ENCODE data around the gene DIP2C. TPM values are rescaled to one million over a fixed set of nuclear protein-coding genes. Genes with fewer than 3 reads are reported as not detected.

Gene DIP2C
- total RNA-seq, 2 donors from 2014 or later, result 13.0 to 13.7 TPM

DNA sequence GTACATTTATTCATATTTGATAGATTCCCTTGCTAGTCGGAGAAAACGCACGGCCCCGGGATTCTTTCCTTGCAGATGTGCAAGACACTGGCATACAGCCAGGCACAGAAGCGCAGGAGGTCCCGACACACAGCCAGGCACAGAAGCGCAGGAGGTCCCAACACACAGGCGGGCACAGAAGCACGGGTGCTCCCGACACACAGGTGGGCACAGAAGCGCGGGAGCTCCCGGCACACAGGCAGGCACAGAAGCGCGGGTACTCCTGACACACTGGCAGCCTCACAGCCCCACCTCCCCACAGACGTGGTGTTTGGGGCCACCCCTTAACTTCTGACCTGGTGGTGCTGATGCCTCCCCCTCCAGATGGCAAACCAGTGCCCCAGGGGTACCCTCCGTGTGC lies 316.9 kb downstream of the DIP2C start:
- DNase-seq, result no peak
- Mint-ChIP-seq H3K9me3 (peaks cover 4% of the 10 kb centered on the region), H3K36me3 (ENCODE audit: low read depth) (peaks cover 29% of the 10 kb centered on the region), H3K27ac (no peak overlapping the region), H3K27me3 (ENCODE audit: insufficient read depth) (no peaks in the 10 kb centered on the region), H3K4me1 (peaks cover 4% of the 10 kb centered on the region), H3K4me3 (no peak overlapping the region)
- no peaks in the 10 kb centered on the region for H3K27me3 ChIP-seq (ENCODE audit: control insufficient read depth, insufficient read depth, low read length, poor library complexity, severe bottlenecking)
- TF ChIP-seq, protein P1, sequence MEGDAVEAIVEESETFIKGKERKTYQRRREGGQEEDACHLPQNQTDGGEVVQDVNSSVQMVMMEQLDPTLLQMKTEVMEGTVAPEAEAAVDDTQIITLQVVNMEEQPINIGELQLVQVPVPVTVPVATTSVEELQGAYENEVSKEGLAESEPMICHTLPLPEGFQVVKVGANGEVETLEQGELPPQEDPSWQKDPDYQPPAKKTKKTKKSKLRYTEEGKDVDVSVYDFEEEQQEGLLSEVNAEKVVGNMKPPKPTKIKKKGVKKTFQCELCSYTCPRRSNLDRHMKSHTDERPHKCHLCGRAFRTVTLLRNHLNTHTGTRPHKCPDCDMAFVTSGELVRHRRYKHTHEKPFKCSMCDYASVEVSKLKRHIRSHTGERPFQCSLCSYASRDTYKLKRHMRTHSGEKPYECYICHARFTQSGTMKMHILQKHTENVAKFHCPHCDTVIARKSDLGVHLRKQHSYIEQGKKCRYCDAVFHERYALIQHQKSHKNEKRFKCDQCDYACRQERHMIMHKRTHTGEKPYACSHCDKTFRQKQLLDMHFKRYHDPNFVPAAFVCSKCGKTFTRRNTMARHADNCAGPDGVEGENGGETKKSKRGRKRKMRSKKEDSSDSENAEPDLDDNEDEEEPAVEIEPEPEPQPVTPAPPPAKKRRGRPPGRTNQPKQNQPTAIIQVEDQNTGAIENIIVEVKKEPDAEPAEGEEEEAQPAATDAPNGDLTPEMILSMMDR (conservative IDR thresholded peaks at IDR 0.05), result no peak
- no peak overlapping the region for H3K4me3 ChIP-seq (ENCODE audit: low read length)
- H3K36me3 ChIP-seq (ENCODE audit: control insufficient read depth, insufficient read depth, low read length), result peaks cover 31% of the 10 kb centered on the region
- H3K27ac ChIP-seq (ENCODE audit: low read depth, low read length), result peak overlapping the region; percentile 88
- WGBS, 2 experiments (ENCODE audit: insufficient coverage in 1 of 2, insufficient read length in 1 of 2), result 91 to 98% methylated on average over 9 to 17 of the region's 17 CpGs
- no peaks in the 10 kb centered on the region for H3K4me1 ChIP-seq (ENCODE audit: control insufficient read depth, insufficient read depth, low read length)
- no peak overlapping the region for H3K9ac ChIP-seq (ENCODE audit: extremely low read depth, low read length, poor library complexity, severe bottlenecking)
- peaks cover 14% of the 10 kb centered on the region for H3K9me3 ChIP-seq (ENCODE audit: control insufficient read depth, low read length)

GRCh38 chr10:371515-371914 lies 318.0 kb downstream of the DIP2C start:
- Histone ChIP-seq H3K4me1 (ENCODE audit: control insufficient read depth, insufficient read depth, low read length) (no peaks in the 10 kb centered on the region), H3K27me3 (ENCODE audit: control insufficient read depth, insufficient read depth, low read length, poor library complexity, severe bottlenecking) (no peaks in the 10 kb centered on the region), H3K4me3 (ENCODE audit: low read length) (no peak overlapping the region), H3K9ac (ENCODE audit: extremely low read depth, low read length, poor library complexity, severe bottlenecking) (no peak overlapping the region), H3K27ac (ENCODE audit: low read depth, low read length) (no peak overlapping the region), H3K9me3 (ENCODE audit: control insufficient read depth, low read length) (peaks cover 14% of the 10 kb centered on the region), H3K36me3 (ENCODE audit: control insufficient read depth, insufficient read depth, low read length) (peaks cover 24% of the 10 kb centered on the region)
- peaks cover 4% of the 10 kb centered on the region for H3K9me3 Mint-ChIP-seq
- TF ChIP-seq, protein P1 (conservative IDR thresholded peaks at IDR 0.05), result no peak
- H3K4me1 Mint-ChIP-seq, result peaks cover 4% of the 10 kb centered on the region
- H3K36me3 Mint-ChIP-seq (ENCODE audit: low read depth), result peaks cover 33% of the 10 kb centered on the region
- no peaks in the 10 kb centered on the region for H3K27me3 Mint-ChIP-seq (ENCODE audit: insufficient read depth)
- no peak overlapping the region for H3K4me3 Mint-ChIP-seq
- no peak for DNase-seq
- peak overlapping the region; percentile 39 for H3K27ac Mint-ChIP-seq
- 87 to 100% methylated on average over 9 to 13 of the region's 13 CpGs for WGBS, 2 experiments (ENCODE audit: insufficient coverage in 1 of 2, insufficient read length in 1 of 2)

GRCh38 chr10:370449-370825 lies 319.0 kb downstream of the DIP2C start:
- H3K4me3 Mint-ChIP-seq, result no peak overlapping the region
- no peaks in the 10 kb centered on the region for H3K27me3 Mint-ChIP-seq (ENCODE audit: insufficient read depth)
- H3K27me3 ChIP-seq (ENCODE audit: control insufficient read depth, insufficient read depth, low read length, poor library complexity, severe bottlenecking), result no peaks in the 10 kb centered on the region
- H3K4me1 Mint-ChIP-seq, result peaks cover 4% of the 10 kb centered on the region
- TF ChIP-seq, protein P1 (conservative IDR thresholded peaks at IDR 0.05), result no peak
- H3K36me3 Mint-ChIP-seq (ENCODE audit: low read depth), result peaks cover 33% of the 10 kb centered on the region
- no peak overlapping the region for H3K9ac ChIP-seq (ENCODE audit: extremely low read depth, low read length, poor library complexity, severe bottlenecking)
- peaks cover 10% of the 10 kb centered on the region for H3K9me3 ChIP-seq (ENCODE audit: control insufficient read depth, low read length)
- DNase-seq, result no peak
- no peak overlapping the region for H3K4me3 ChIP-seq (ENCODE audit: low read length)
- peaks cover 29% of the 10 kb centered on the region for H3K36me3 ChIP-seq (ENCODE audit: control insufficient read depth, insufficient read depth, low read length)
- no peaks in the 10 kb centered on the region for H3K4me1 ChIP-seq (ENCODE audit: control insufficient read depth, insufficient read depth, low read length)
- 94 to 95% methylated on average over 4 to 6 of the region's 6 CpGs for WGBS, 2 experiments (ENCODE audit: insufficient coverage in 1 of 2, insufficient read length in 1 of 2)
- H3K9me3 Mint-ChIP-seq, result peaks cover 4% of the 10 kb centered on the region
- H3K27ac ChIP-seq (ENCODE audit: low read depth, low read length), result no peak overlapping the region
- H3K27ac Mint-ChIP-seq, result no peak overlapping the region
